ENCODE measurements around the gene CYSRT1.

The CYSRT1 gene

GRCh38 chr9:137212520-137212919, 12.5 kb upstream of the CYSRT1 start:
- no peak for DNase-seq (ENCODE audit: low read depth in 3 of 3)

GRCh38 chr9:137213160-137214060, 11.6 kb upstream of the CYSRT1 start:
- no peak for DNase-seq (ENCODE audit: low read depth in 3 of 3)

DNA sequence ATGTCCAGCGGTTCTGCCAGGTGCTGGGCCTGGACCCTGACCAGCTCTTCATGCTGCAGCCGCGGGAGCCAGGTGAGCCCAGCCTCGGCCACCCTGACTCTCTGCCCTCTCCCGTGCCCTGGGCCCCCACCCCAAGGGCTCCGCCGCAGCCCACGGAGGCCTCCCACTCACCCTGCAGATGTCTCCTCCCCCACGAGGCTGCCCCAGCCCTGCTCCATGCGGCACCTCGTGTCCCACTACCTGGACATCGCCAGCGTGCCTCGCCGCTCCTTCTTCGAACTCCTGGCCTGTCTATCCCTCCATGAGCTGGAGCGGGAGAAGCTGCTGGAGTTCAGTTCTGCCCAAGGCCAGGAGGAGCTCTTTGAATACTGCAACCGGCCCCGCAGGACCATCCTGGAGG, 10.4 kb upstream of the CYSRT1 start:
- DNase-seq (ENCODE audit: low read depth in 3 of 3): no peak

DNA sequence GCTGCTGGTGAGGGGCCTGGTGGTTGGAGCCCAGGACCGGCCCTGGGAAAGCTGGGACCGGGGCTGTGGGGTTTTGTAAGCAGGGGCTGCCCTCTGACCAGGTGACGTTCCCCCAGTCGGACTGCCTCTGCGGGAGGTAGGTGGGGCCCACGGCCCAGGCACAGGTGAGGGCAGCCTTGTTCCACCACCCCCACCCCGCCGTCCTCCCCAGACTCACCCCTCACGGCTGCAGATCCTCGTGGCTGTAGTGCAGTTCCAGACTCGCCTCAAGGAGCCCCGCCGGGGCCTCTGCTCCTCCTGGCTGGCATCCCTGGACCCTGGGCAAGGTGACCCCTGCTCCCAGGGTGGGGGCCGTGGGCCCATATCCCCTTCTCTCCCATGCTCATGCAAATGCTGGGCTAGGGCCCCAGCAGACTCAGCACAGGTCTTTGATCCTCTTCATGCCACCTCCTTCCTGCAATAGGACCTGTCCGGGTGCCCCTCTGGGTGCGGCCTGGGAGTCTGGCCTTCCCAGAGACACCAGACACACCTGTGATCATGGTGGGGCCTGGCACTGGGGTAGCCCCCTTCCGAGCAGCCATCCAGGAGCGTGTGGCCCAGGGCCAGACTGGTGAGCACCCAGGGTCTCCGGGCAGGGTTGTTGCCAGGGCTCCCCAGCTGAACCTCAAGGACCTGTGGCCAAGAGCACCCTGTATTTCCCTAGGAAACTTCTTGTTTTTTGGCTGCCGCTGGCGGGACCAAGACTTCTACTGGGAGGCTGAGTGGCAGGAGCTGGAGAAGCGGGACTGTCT, 9.6 kb upstream of the CYSRT1 start:
- no peak for DNase-seq (ENCODE audit: low read depth in 3 of 3)

DNA sequence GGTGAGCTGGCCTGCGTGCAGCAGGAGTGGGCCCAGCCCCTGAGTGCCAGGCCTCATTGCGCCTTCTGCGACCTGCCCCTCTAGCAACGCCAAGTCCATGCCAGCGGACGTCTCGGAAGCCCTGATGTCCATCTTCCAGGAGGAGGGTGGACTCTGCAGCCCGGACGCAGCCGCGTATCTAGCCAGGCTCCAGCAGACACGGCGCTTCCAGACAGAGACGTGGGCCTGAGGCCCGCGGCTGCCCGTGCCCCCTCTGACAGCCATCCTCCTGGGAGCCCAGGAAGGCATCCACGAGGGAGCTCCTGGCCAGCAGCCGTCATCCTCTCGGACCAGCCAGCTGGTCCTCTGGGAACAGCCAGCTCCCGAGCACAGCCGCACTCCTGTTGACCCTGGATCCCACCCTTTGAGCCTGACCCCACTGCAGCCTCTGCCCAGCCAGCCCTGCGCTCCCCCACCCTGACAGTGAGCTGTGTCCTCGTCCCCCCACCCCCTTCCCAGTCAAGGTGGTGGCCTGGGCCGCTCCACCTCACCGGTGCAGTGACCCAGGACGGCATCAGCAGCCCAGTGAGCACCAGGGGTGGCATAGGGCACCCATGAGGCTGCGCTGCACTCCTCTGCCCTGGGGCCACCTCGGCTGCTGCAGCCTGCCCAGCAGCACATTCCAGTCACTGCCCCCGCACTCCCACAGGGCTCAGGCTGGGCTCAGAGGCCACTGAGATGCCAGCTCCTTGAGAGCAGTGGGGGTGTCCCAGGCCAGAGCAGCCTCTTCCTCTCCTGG, 8.6 kb upstream of the CYSRT1 start:
- no peak for DNase-seq (ENCODE audit: low read depth in 3 of 3)

DNA sequence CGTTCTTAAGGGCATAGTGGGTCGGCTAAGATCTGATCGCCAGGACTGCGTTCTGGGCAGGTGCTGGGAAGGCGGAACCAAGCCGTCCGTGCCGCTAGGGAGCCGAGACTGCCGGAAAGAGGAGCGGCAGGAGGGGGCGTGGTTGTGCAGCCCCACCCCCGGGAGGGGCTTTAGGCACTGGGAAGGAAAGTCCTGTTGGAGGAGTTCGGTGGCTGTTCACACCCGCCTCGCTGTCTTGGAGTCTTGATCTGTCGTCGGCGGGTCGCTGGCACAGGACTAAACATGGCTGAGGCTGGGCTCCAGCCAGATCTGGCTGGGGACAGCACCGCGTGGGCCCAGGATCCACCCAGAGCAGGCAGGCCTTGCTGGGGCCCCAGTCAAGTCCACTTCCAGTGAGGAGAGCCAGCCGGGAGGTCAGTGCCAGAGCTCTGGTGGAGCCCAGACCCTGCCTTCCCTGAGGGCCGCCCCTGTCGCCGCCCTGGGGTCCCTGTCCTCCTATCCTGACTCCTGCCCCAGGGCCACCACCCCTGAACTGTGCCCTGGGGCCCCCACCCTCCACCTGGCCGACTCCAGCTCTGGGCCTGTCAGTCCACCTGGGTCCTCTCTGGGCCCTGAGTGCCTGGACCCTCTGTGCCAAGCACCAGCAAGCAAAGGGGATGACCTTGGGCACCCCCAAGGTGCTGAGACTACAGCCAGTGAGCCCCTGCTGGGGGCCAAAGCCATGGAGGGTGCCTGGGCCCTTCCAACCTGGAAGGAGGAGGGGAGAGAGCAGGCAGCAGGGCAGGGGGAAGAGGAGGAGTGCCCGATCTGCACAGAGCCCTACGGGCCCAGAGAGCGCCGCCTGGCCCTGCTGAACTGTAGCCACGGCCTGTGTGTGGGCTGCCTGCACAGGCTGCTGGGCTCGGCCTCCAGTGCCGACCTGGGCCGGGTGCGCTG, 7.4 kb upstream of the CYSRT1 start:
- DNase-seq (ENCODE audit: low read depth in 3 of 3): no peak

GRCh38 chr9:137218212-137218753, 6.7 kb upstream of the CYSRT1 start:
- DNase-seq (ENCODE audit: low read depth in 3 of 3): no peak

DNA sequence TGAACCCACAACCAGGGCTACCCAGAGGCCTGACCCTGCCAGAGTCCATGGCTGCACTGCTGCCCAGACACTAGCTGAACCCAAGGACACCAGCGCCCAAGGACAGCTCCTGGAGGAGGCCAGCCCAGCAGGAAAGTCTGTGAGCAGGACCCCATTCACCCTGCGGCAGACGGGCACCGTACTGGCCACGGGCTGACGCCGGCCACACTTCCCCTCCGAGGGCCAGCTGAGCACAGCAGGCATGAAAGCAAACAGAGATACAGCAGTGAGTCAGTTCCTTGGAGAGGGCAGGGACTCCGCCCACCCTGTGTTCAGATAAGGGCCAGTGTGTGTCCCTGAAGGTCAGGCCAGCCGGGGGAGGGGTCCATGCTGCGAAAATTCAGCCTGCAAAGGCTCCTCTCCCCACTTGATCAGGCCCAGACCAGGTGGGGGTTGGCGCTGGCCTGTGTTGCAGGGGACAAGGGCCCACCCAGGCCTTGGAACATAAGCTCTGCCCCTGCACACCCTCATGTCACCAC, 6.2 kb upstream of the CYSRT1 start:
- DNase-seq (ENCODE audit: low read depth in 3 of 3): no peak

GRCh38 chr9:137219757-137220316, 5.1 kb upstream of the CYSRT1 start:
- DNase-seq (ENCODE audit: low read depth in 3 of 3): no peak

DNA sequence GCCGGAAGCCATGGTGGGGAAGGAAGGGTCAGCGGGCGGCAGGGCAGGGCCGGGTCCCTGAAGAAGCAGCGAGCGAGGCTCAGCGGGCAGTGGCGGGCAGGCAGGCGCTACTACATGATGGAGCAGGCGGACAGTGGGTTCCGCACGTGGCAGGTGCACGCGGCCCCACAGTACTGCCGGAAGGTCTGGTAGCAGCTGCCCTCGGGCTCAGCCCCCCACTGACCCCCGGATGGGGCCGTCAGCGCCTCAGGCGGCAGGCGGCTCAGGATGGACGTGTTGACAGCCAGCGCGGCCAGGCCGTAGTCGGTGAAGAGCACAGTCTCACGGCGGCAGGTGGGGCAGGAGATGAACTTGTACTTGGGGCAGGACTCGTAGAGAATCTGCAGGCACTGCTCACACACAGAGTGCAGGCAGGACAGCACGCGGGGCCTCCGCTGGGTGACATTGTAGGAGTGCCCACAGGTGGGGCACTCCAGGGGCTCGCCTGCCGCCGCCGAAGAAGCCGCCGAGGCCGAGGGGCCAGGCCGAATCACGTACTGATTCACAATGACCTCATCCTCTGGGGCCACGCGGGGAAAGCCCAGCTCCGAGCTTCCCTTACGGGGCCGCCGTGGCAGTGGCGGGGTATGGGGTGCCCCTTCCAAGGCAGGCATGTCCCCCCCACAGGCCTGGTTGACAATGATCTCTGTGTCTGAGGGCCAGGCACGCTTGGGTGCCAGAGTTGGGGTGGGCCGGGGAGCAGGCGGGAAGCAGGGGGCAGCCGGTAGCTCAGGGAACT, 4.5 kb upstream of the CYSRT1 start:
- DNase-seq (ENCODE audit: low read depth in 3 of 3): no peak

DNA sequence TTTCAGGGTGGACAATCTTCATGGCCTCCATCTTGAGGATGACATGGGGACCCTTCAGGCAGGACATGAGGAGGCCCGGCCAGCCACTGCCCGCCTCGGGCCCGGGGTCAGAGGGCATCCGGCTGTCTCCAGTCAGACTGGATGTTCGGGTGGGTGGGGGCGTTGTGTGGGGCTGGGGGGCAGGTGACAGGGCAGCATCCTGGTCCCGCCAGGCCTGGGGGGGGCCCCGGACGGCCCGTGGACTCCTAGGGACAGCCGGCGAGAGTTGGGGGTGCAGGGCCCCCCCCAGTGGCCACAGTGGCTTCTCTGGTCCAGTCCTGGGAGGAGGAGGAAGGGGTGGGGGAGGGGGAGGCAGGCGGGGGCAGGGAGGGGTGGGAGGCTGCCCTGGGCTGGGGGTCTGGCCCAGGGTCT, 3.9 kb upstream of the CYSRT1 start:
- DNase-seq (ENCODE audit: low read depth in 3 of 3): no peak

- DNase-seq (ENCODE audit: low read depth in 3 of 3): peak in 1 of 3 experiments; percentile 22
Observed at GRCh38 chr9:137221506-137222111, 3.4 kb upstream of the CYSRT1 start.

DNA sequence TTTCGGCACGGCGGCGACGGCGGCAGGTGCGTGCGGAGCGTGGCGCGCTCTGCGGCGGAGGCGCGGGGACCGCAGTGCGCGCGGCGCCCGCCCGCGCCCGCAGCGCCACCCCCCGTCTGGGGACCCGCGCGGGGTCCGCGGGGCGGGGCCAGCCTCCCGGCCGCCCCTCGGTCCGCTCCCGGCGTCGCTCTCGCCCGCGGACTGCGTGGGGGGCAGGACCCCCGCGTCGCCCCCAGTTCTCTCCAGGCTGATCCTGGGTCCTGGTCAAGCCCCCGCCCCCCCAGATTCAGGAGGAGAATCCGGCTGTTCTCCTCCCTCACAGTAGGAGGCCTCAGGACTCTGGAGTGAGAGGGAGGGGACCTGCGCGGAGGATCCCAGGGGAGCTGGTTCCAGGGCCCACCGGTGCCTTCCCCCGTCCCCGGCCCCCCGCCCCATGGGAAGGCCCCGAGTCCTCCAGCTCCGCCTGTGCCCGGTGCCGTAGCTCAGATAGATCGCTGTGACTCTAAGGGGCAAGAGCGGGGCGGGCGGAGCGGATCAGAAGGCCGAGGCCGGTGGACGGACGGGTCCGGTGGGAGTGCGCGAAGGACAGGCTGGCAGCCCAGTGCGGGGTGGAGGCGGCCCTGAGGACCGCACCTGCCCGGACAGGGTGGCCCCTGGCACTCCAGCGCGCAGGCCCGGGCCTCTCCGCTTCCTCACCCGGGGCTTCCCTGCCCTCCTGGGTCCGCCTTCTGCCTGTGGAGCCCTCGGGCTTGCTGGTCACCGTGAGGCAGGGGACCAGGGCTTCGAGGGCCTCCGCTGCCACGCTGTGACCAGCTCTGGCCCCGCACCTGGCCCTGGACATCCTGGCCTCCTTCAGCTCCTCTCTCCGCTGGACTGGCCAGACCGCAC, 2.5 kb upstream of the CYSRT1 start, which contains the start of gene RNF208:
Gene RNF208 (minus strand): TSS at position 51 of the 888 bp plus-strand sequence. CDS start 1,028 bp downstream, outside the sequence.
- peak in 1 of 3 experiments; percentile 21 for DNase-seq (ENCODE audit: low read depth in 3 of 3)

- peak; percentile 97 to 98 (median 97) for DNase-seq (ENCODE audit: low read depth in 3 of 3)
Observed at GRCh38 chr9:137223078-137223970, 1.6 kb upstream of the CYSRT1 start.

DNA sequence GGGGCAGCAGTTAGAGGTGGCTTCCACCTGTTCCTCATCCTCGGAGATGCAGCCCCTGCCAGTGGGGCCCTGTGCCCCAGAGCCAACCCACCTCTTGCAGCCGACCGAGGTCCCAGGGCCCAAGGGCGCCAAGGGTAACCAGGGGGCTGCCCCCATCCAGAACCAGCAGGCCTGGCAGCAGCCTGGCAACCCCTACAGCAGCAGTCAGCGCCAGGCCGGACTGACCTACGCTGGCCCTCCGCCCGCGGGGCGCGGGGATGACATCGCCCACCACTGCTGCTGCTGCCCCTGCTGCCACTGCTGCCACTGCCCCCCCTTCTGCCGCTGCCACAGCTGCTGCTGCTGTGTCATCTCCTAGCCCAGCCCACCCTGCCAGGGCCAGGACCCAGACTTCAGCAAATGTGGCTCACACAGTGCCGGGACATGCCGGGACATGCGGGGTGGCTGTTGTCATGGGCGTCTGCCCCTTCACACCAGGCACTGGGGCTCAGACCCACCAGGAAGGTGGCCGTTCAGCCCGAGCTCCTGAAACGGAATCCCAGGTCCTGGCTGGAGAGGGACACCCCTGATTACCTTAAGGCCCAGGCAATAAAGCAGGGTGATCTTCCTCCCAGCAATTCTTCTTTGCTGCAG, 841 bp downstream of the CYSRT1 start:
- DNase-seq (ENCODE audit: low read depth in 3 of 3): no peak

Measured in stimulated activated CD4-positive, alpha-beta T cell treated with anti-CD3 and anti-CD28 coated beads, TNF-alpha, amount 100 ng/mL, for 24 hours (primary cell).